GM10847 (cell line): ENCODE results near the gene NNAT.

Source experiments
- POLR2A ChIP-seq: IDR thresholded peaks from 2 replicates; pipeline ENCODE4 v1.6.1; 2011; ENCODE audit not compliant: insufficient read length; ENCODE audit errors: extremely low read depth

The NNAT gene

GRCh38 chr20:37521061-37521771 is at the start of gene NNAT:
Gene NNAT, plus strand, starts transcription at chr20:37521250. Its CDS starts 82 bp downstream, at chr20:37521332.
- no peak for TF ChIP-seq POLR2A

GRCh38 chr20:37471741-37472235 is 49.3 kb upstream of the NNAT start:
- no peak for TF ChIP-seq POLR2A

GRCh38 chr20:37473249-37474000 is 47.6 kb upstream of the NNAT start:
- no peak for TF ChIP-seq POLR2A

GRCh38 chr20:37474386-37474785 is 46.7 kb upstream of the NNAT start:
- TF ChIP-seq POLR2A, result no peak

- no peak for TF ChIP-seq POLR2A
Measured at GRCh38 chr20:37475252-37475651, 45.8 kb upstream of the NNAT start.

GRCh38 chr20:37477041-37477440 is 44.0 kb upstream of the NNAT start:
- no peak for TF ChIP-seq POLR2A

GRCh38 chr20:37479266-37479665 is 41.8 kb upstream of the NNAT start:
- TF ChIP-seq POLR2A, result no peak

- no peak for TF ChIP-seq POLR2A
Measured at GRCh38 chr20:37479925-37480691, 40.9 kb upstream of the NNAT start.

- no peak for TF ChIP-seq POLR2A
Measured at GRCh38 chr20:37480919-37481318, 40.1 kb upstream of the NNAT start.

GRCh38 chr20:37481610-37482009 is 39.4 kb upstream of the NNAT start:
- TF ChIP-seq POLR2A, result no peak

GRCh38 chr20:37484331-37484730 is 36.7 kb upstream of the NNAT start:
- TF ChIP-seq POLR2A, result no peak

GRCh38 chr20:37490663-37491350 is 30.2 kb upstream of the NNAT start:
- no peak for TF ChIP-seq POLR2A

GRCh38 chr20:37492096-37492625 is 28.9 kb upstream of the NNAT start:
- no peak for TF ChIP-seq POLR2A

GRCh38 chr20:37492945-37493344 is 28.1 kb upstream of the NNAT start:
- TF ChIP-seq POLR2A, result no peak

- no peak for TF ChIP-seq POLR2A
Measured at GRCh38 chr20:37494301-37494700, 26.7 kb upstream of the NNAT start.
